Keratinocyte (primary cell): ENCODE measurements around the gene TM9SF1. TPM values are rescaled to one million over a fixed set of nuclear protein-coding genes. Genes with fewer than 3 reads are reported as not detected.

Experiments used
- DNase-seq: peaks from one replicate; pipeline ENCODE4 v3.0.0-alpha.2; 2011; ENCODE audit warnings: low read depth, missing footprints, low spot score
- FAIRE-seq: peaks from 2 replicates; lab custom pipeline; 2011; peaks lifted over from hg19 to GRCh38; lab: Jason Lieb, UNC
- H2AFZ ChIP-seq: 2 replicates; pipeline ENCODE4 v1.6.0; 2012; ENCODE audit warnings: low read length, control low read depth, inconsistent platforms; ENCODE audit not compliant: control insufficient read depth
- H3K27ac ChIP-seq: 2 replicates; pipeline ENCODE4 v1.5.1; 2011; ENCODE audit warnings: low read length; ENCODE audit not compliant: control insufficient read depth, insufficient read depth
- H3K27me3 ChIP-seq: 3 replicates; pipeline ENCODE4 v1.6.0; 2011; ENCODE audit warnings: low read length; ENCODE audit not compliant: control insufficient read depth, insufficient read depth; ENCODE audit errors: extremely low read depth
- H3K36me3 ChIP-seq, 2 experiments: 2 replicates in 1 of 2; 3 replicates in 1 of 2; pipeline ENCODE4 v1.5.1; 2011; ENCODE audit warnings: low read length in 2 of 2, mild to moderate bottlenecking in 1 of 2; ENCODE audit not compliant: control insufficient read depth in 2 of 2, insufficient read depth in 2 of 2; ENCODE audit errors: extremely low read depth in 1 of 2
- H3K4me1 ChIP-seq: 3 replicates; pipeline ENCODE4 v1.5.1; 2011; ENCODE audit warnings: low read length; ENCODE audit not compliant: control insufficient read depth, insufficient read depth; ENCODE audit errors: extremely low read depth
- H3K4me2 ChIP-seq: 3 replicates; pipeline ENCODE4 v1.6.0; 2011; ENCODE audit warnings: low read depth, low read length; ENCODE audit not compliant: control insufficient read depth, insufficient read depth; ENCODE audit errors: extremely low read depth
- H3K4me3 ChIP-seq, 3 experiments: fragments of 200-600 bp in 1 of 3; sonication (generic) in 1 of 3; 2 replicates in 2 of 3; 3 replicates in 1 of 3; pipeline ENCODE4 v1.5.1; 2011 to 2016; ENCODE audit warnings: low read length in 3 of 3, mild to moderate bottlenecking in 3 of 3, control low read depth in 2 of 3, inconsistent platforms in 1 of 3, low read depth in 1 of 3, mixed read lengths in 1 of 3, mixed run types in 1 of 3, moderate library complexity in 1 of 3; ENCODE audit not compliant: control insufficient read depth in 2 of 3, insufficient read depth in 2 of 3; ENCODE audit errors: extremely low read depth in 1 of 3
- H3K79me2 ChIP-seq: 2 replicates; pipeline ENCODE4 v1.6.0; 2012; ENCODE audit warnings: low read length; ENCODE audit not compliant: control insufficient read depth, insufficient read depth
- H3K9ac ChIP-seq: 3 replicates; pipeline ENCODE4 v1.6.0; 2011; ENCODE audit warnings: low read length; ENCODE audit not compliant: control insufficient read depth, insufficient read depth; ENCODE audit errors: extremely low read depth
- H3K9me1 ChIP-seq: 3 replicates; pipeline ENCODE4 v1.6.0; 2011; ENCODE audit warnings: low read length; ENCODE audit not compliant: control insufficient read depth, insufficient read depth; ENCODE audit errors: extremely low read depth
- H3K9me3 ChIP-seq: 2 replicates; pipeline ENCODE4 v1.5.1; 2012; ENCODE audit warnings: low read depth, low read length; ENCODE audit not compliant: control insufficient read depth
- H4K20me1 ChIP-seq: 3 replicates; pipeline ENCODE4 v1.6.0; 2011; ENCODE audit warnings: low read length; ENCODE audit not compliant: control insufficient read depth, insufficient read depth; ENCODE audit errors: extremely low read depth
- CTCF ChIP-seq, 3 experiments: IDR thresholded peaks in 1 of 3; conservative IDR thresholded peaks in 1 of 3; optimal IDR thresholded peaks in 1 of 3; 2 replicates in 2 of 3; 3 replicates in 1 of 3; pipeline versions ENCODE3 to v1.5.1; 2011; ENCODE audit warnings: low read length in 3 of 3, mild to moderate bottlenecking in 3 of 3, moderate library complexity in 2 of 3, control low read depth in 1 of 3, inconsistent platforms in 1 of 3; ENCODE audit not compliant: insufficient read depth in 2 of 3; ENCODE audit errors: extremely low read depth in 1 of 3
- EZH2 ChIP-seq: IDR thresholded peaks from one replicate; pipeline ENCODE4 v1.6.1; 2012; ENCODE audit warnings: inconsistent platforms, mild to moderate bottlenecking, low read length, moderate library complexity
- dilution Hi-C: fragments of 300-500 bp; cut with MboI; formaldehyde crosslinking; loops from one replicate; pipeline ENCODE4 v1.7.0; 2020; ENCODE audit warnings: low sequenced_read_pairs; ENCODE audit not compliant: extremely low pct_ligation_motif_present
- polyA plus RNA-seq, 5 experiments: library from polyadenylated mRNA; depleted of rRNA in 3 of 5; stranded (reverse) in 3 of 5; stranded (forward) in 1 of 5; unstranded in 1 of 5; fragments of >200 nt; gene quantifications; 1 replicate in 1 of 5; 2 replicates in 3 of 5; 3 replicates in 1 of 5; pipeline versions ENCODE4 v1.2.1 to v1.2.3, GENCODE V29; 2011 to 2012; ENCODE audit warnings: missing spikeins in 2 of 5, low read depth in 1 of 5, low replicate concordance in 1 of 5

TM9SF1 gene
- polyA plus RNA-seq, 1 donor (not counting 4 experiments of a cell fraction or from before 2014, with no cell fraction given) = 19.2 TPM

- Histone ChIP-seq H3K4me1 (no peaks in the 10 kb centered on the region), H3K9me3 (no peaks in the 10 kb centered on the region), H3K27me3 (no peaks in the 10 kb centered on the region), H3K9ac (no peak overlapping the region), H2AFZ (no peak overlapping the region), H3K9me1 (no peaks in the 10 kb centered on the region), H3K27ac (no peak overlapping the region), H3K79me2 (peaks cover 4% of the 10 kb centered on the region), H4K20me1 (no peaks in the 10 kb centered on the region), H3K36me3 (peaks cover 25 to 30% of the 10 kb centered on the region in 2 experiments), H3K4me3 (no peak overlapping the region), H3K4me2 (no peak overlapping the region)
- DNase-seq (no peak), FAIRE-seq (no peak)
- TF ChIP-seq EZH2 (no peak), CTCF (optimal IDR thresholded peaks at IDR 0.05 in 1 of 3, IDR thresholded peaks at IDR 0.05 in 1 of 3, conservative IDR thresholded peaks at IDR 0.05 in 1 of 3; ENCODE audit: extremely low read depth in 1 of 3, insufficient read depth in 2 of 3, low read length in 3 of 3) (no peak)
- dilution Hi-C loops = no loop called here
Measured at GRCh38 chr14:24207625-24208024, 12.4 kb upstream of the TM9SF1 start.

DNA sequence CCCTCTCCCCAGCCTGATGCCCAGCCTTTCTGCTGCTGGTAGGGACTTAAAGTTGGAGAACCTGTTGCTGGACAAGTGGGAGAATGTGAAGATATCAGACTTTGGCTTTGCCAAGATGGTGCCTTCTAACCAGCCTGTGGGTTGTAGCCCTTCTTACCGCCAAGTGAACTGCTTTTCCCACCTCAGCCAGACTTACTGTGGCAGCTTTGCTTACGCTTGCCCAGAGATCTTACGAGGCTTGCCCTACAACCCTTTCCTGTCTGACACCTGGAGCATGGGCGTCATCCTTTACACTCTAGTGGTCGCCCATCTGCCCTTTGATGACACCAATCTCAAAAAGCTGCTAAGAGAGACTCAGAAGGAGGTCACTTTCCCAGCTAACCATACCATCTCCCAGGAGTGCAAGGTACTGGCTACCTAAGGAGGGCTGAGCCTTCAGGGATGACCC lies 11.9 kb upstream of the TM9SF1 start:
- Histone ChIP-seq H4K20me1 (no peaks in the 10 kb centered on the region), H3K27me3 (no peaks in the 10 kb centered on the region), H3K36me3 (peaks cover 25 to 30% of the 10 kb centered on the region in 2 experiments), H3K27ac (no peak overlapping the region), H3K4me3 (no peak overlapping the region), H3K79me2 (peaks cover 4% of the 10 kb centered on the region), H2AFZ (no peak overlapping the region), H3K9ac (no peak overlapping the region), H3K9me1 (no peaks in the 10 kb centered on the region), H3K9me3 (no peaks in the 10 kb centered on the region), H3K4me2 (no peak overlapping the region), H3K4me1 (no peaks in the 10 kb centered on the region)
- DNase-seq (no peak), FAIRE-seq (no peak)
- TF ChIP-seq CTCF (optimal IDR thresholded peaks at IDR 0.05 in 1 of 3, IDR thresholded peaks at IDR 0.05 in 1 of 3, conservative IDR thresholded peaks at IDR 0.05 in 1 of 3; ENCODE audit: extremely low read depth in 1 of 3, insufficient read depth in 2 of 3, low read length in 3 of 3) (no peak), EZH2 (no peak)
- dilution Hi-C loops = no loop called here
